IMR-90 (cell line): ENCODE measurements around the gene TAGLN3. TPM values are rescaled to one million over a fixed set of nuclear protein-coding genes. Genes with fewer than 3 reads are reported as not detected.

Source experiments
- ATAC-seq: fragments of 200-7000 bp; cut with Tn5 transposase; 2 replicates; pipeline ENCODE4 v1.9.1; 2020; ENCODE audit warnings: low read depth, mild to moderate bottlenecking, moderate library complexity
- BruUV-seq: library from RNA; stranded (reverse); fragments of 400-500 nt; replicated peaks from 2 replicates; lab custom pipeline; 2021; lab: Mats Ljungman, UMichigan
- CTCF ChIA-PET: fragments of 300-600 bp; formaldehyde crosslinking; extraction: SDS; loops from one replicate; lab custom pipeline; 2021; ENCODE audit warnings: antibody characterized with exemption; lab: Yijun Ruan, JAX
- POLR2A ChIA-PET: fragments of 300-600 bp; sonication (Branson Sonifier 250); formaldehyde crosslinking; loops from one replicate; lab custom pipeline; 2022; ENCODE audit warnings: antibody characterized with exemption; ENCODE audit not compliant: unreplicated experiment; lab: Charles Lee
- DNase-seq: peaks from one replicate; pipeline ENCODE4 v3.0.0; 2013
- H2AFZ ChIP-seq: replicated peaks from 2 replicates; pipeline ENCODE3; 2013; ENCODE audit warnings: low read length, mild to moderate bottlenecking; ENCODE audit not compliant: poor library complexity
- H2AK5ac ChIP-seq: 2 replicates; pipeline ENCODE4 v1.6.1; 2013; ENCODE audit warnings: low read depth, low read length, inconsistent platforms
- H2AK9ac ChIP-seq: replicated peaks from 2 replicates; pipeline ENCODE3; 2013; ENCODE audit warnings: mild to moderate bottlenecking, low read depth, low read length, moderate library complexity; ENCODE audit not compliant: poor library complexity
- H2BK120ac ChIP-seq: 2 replicates; pipeline ENCODE4 v1.6.1; 2013; ENCODE audit warnings: low read depth, low read length, inconsistent platforms
- H2BK15ac ChIP-seq: 3 replicates; pipeline ENCODE4 v1.6.1; 2013; ENCODE audit warnings: low read depth, low read length, inconsistent platforms
- H2BK20ac ChIP-seq: 2 replicates; pipeline ENCODE4 v1.6.1; 2013; ENCODE audit warnings: low read depth, mild to moderate bottlenecking, inconsistent platforms, low read length, moderate library complexity
- H2BK5ac ChIP-seq: 2 replicates; pipeline ENCODE4 v1.6.1; 2013; ENCODE audit warnings: mild to moderate bottlenecking, low read depth, low read length, inconsistent platforms; ENCODE audit not compliant: poor library complexity, severe bottlenecking
- H3K14ac ChIP-seq: replicated peaks from 2 replicates; pipeline ENCODE4 v1.6.1; 2013; ENCODE audit warnings: low read depth, low read length, inconsistent platforms
- H3K18ac ChIP-seq: 2 replicates; pipeline ENCODE4 v1.6.1; 2013; ENCODE audit warnings: low read depth, low read length, control low read depth
- H3K23ac ChIP-seq: 2 replicates; pipeline ENCODE4 v1.6.1; 2013; ENCODE audit warnings: low read depth, low read length, inconsistent platforms
- H3K27ac ChIP-seq: 2 replicates; pipeline ENCODE4 v1.5.1; 2013; ENCODE audit warnings: mild to moderate bottlenecking, control low read depth, low read length; ENCODE audit not compliant: insufficient read depth
- H3K27me3 ChIP-seq: 2 replicates; pipeline ENCODE4 v1.6.1; 2013; ENCODE audit warnings: low read length; ENCODE audit not compliant: control insufficient read depth, insufficient read depth
- H3K36me3 ChIP-seq: 2 replicates; pipeline ENCODE4 v1.6.1; 2013; ENCODE audit warnings: low read length, mixed read lengths; ENCODE audit not compliant: control insufficient read depth, insufficient read depth
- H3K4ac ChIP-seq: 2 replicates; pipeline ENCODE4 v1.6.1; 2013; ENCODE audit warnings: low read depth, low read length, inconsistent platforms
- H3K4me1 ChIP-seq: 2 replicates; pipeline ENCODE4 v1.6.1; 2013; ENCODE audit warnings: low read length, mixed read lengths; ENCODE audit not compliant: control insufficient read depth, insufficient read depth
- H3K4me2 ChIP-seq: 2 replicates; pipeline ENCODE4 v1.6.1; 2013; ENCODE audit warnings: low read depth, mild to moderate bottlenecking, control low read depth, low read length, moderate library complexity
- H3K4me3 ChIP-seq: 2 replicates; pipeline ENCODE4 v1.5.1; 2013; ENCODE audit warnings: low read depth, mild to moderate bottlenecking, control low read depth, low read length, moderate library complexity; ENCODE audit not compliant: insufficient read depth
- H3K56ac ChIP-seq: 2 replicates; pipeline ENCODE4 v1.6.1; 2013; ENCODE audit warnings: low read length, inconsistent platforms; ENCODE audit not compliant: insufficient read depth; ENCODE audit errors: extremely low read depth
- H3K79me1 ChIP-seq, 2 experiments: 2 replicates each; pipeline ENCODE4 v1.6.1; 2013; ENCODE audit warnings: low read length in 2 of 2, inconsistent platforms in 1 of 2, low read depth in 1 of 2
- H3K9ac ChIP-seq: 2 replicates; pipeline ENCODE4 v1.6.1; 2013; ENCODE audit warnings: low read depth, low read length, control low read depth
- H3K9me1 ChIP-seq: 2 replicates; pipeline ENCODE4 v1.6.1; 2013; ENCODE audit warnings: low read length, inconsistent platforms; ENCODE audit not compliant: insufficient read depth
- H3K9me3 ChIP-seq: 2 replicates; pipeline ENCODE4 v1.6.1; 2013; ENCODE audit warnings: low read length; ENCODE audit not compliant: control insufficient read depth, insufficient read depth
- H4K20me1 ChIP-seq: 2 replicates; pipeline ENCODE4 v1.6.1; 2013; ENCODE audit warnings: low read length, inconsistent platforms; ENCODE audit not compliant: insufficient read depth
- H4K5ac ChIP-seq: 2 replicates; pipeline ENCODE4 v1.6.1; 2013; ENCODE audit warnings: mild to moderate bottlenecking, low read depth, low read length, control low read depth
- H4K8ac ChIP-seq, 2 experiments: 2 replicates each; pipeline ENCODE4 v1.6.1; 2013; ENCODE audit warnings: low read depth in 2 of 2, low read length in 2 of 2, control low read depth in 1 of 2, inconsistent platforms in 1 of 2
- H4K91ac ChIP-seq: 2 replicates; pipeline ENCODE4 v1.6.1; 2013; ENCODE audit warnings: low read depth, low read length, inconsistent platforms; ENCODE audit not compliant: insufficient read depth
- CEBPB ChIP-seq: IDR thresholded peaks from 2 replicates; pipeline ENCODE4 v1.6.1; 2012; ENCODE audit warnings: low read depth, low read length, improper control_type of control experiment
- MXI1 ChIP-seq: IDR thresholded peaks from 2 replicates; pipeline ENCODE4 v1.6.1; 2012; ENCODE audit warnings: low read depth, mild to moderate bottlenecking, low read length, moderate library complexity, borderline replicate concordance
- NFE2L2 ChIP-seq: fragments of 150-350 bp; IDR thresholded peaks from 2 replicates; pipeline ENCODE4 v1.6.1; 2016; ENCODE audit warnings: low read depth, mild to moderate bottlenecking, low read length
- RCOR1 ChIP-seq: IDR thresholded peaks from 2 replicates; pipeline ENCODE4 v1.6.1; 2012; ENCODE audit warnings: mild to moderate bottlenecking, low read length, improper control_type of control experiment; ENCODE audit not compliant: insufficient replicate concordance
- dilution Hi-C: fragments of 300-500 bp; cut with HindIII; formaldehyde crosslinking; loops from one replicate; pipeline ENCODE4 v1.14.3; 2018; ENCODE audit warnings: low sequenced_read_pairs; ENCODE audit not compliant: unreplicated experiment
- in situ Hi-C: fragments of 300-500 bp; cut with MboI; formaldehyde crosslinking; loops from 3 replicates; pipeline ENCODE4 v1.14.3; 2019; ENCODE audit warnings: low sequenced_read_pairs, inconsistent platforms, mixed read lengths
- intact Hi-C: fragments of 100-400 bp; cut with micrococcal nuclease; formaldehyde crosslinking; loops from 2 replicates; pipeline ENCODE4 v1.10.0; 2022
- polyA plus RNA-seq, 3 experiments: library from polyadenylated mRNA; depleted of rRNA; stranded (reverse); fragments of >200 nt; gene quantifications; 2 replicates each; pipeline ENCODE4 v1.2.3, GENCODE V29; 2012; ENCODE audit warnings: low replicate concordance in 1 of 3
- total RNA-seq: library from RNA; depleted of rRNA; stranded (reverse); fragments of >200 nt; gene quantifications from 2 replicates; pipeline ENCODE4 v1.2.3, GENCODE V29; 2012

The TAGLN3 gene
- total and polyA plus RNA-seq, 2 of the 4 experiments (the other 2 are of a cell fraction) = 3.2 to 7.7 TPM

GRCh38 chr3:112041321-112041720 lies 42.6 kb downstream of the TAGLN3 start:
- H2AFZ ChIP-seq = no peak overlapping the region
- dilution Hi-C loops = no loop called here
- peaks cover 1% of the 10 kb centered on the region; the same call in 1 of the 2 replicates for H3K4me1 ChIP-seq
- ChIA-PET CTCF (interaction anchor here (1.2 kb wide), 1 partner anchor 326 kb away, joined by 3 read pairs; no protein-coding TSS in a partner anchor), POLR2A (no interaction called here)
- DNase-seq (no peak), ATAC-seq (no peak)
- no peak overlapping the region for H3K4me2 ChIP-seq
- no peak overlapping the region for H2BK20ac ChIP-seq
- no peak overlapping the region for H2BK15ac ChIP-seq
- H3K27me3 ChIP-seq = no peaks in the 10 kb centered on the region
- intact Hi-C loops = loop anchor here (5.0 kb wide), 1 partner anchor 324 kb away; no protein-coding TSS in a partner anchor
- no peak overlapping the region for H4K8ac ChIP-seq
- H3K14ac ChIP-seq = no peak overlapping the region
- no peaks in the 10 kb centered on the region for H3K79me1 ChIP-seq
- no peak overlapping the region for H4K91ac ChIP-seq
- H3K4me3 ChIP-seq = no peak overlapping the region
- H2AK5ac ChIP-seq = no peak overlapping the region
- no peak overlapping the region for H3K9ac ChIP-seq
- no peak overlapping the region for H2BK120ac ChIP-seq
- BruUV-seq = no TSS peak
- in situ Hi-C loops = no loop called here
- H4K5ac ChIP-seq = no peak overlapping the region
- TF ChIP-seq MXI1 = no peak
- no peak for TF ChIP-seq NFE2L2
- TF ChIP-seq RCOR1 = no peak
- no peak for TF ChIP-seq CEBPB
- no peak overlapping the region for H3K23ac ChIP-seq
- H3K9me3 ChIP-seq = no peaks in the 10 kb centered on the region
- H3K9me1 ChIP-seq = no peaks in the 10 kb centered on the region
- H4K20me1 ChIP-seq = no peaks in the 10 kb centered on the region
- no peak overlapping the region for H3K56ac ChIP-seq
- no peak overlapping the region for H3K18ac ChIP-seq
- no peak overlapping the region for H2BK5ac ChIP-seq
- H3K4ac ChIP-seq = no peak overlapping the region
- no peaks in the 10 kb centered on the region for H3K36me3 ChIP-seq
- no peak overlapping the region for H3K27ac ChIP-seq
- no peak overlapping the region for H2AK9ac ChIP-seq
